GM21723 (cell line): Measurements from ENCODE around the gene NTF3.
"Not testable (repeated sequence)": the region's sequence is repeated elsewhere in the genome, so short reads cannot be mapped to it uniquely, and the experiment has no call there.

Experiments used
- ATAC-seq: cut with Tn5 transposase; IDR thresholded peaks from one replicate; pipeline ENCODE4 v1.9.1; 2021; ENCODE audit warnings: mild to moderate bottlenecking, moderate library complexity; ENCODE audit not compliant: unreplicated experiment

NTF3 gene

GRCh38 chr12:5524769-5525436 is 93.0 kb downstream of the NTF3 start:
- no peak for ATAC-seq

GRCh38 chr12:5525783-5526367 is 94.0 kb downstream of the NTF3 start:
- no peak for ATAC-seq

- no peak for ATAC-seq
Observed at GRCh38 chr12:5533368-5533767, 101.5 kb downstream of the NTF3 start.

- no peak for ATAC-seq
Observed at GRCh38 chr12:5534426-5535199, 102.7 kb downstream of the NTF3 start.

GRCh38 chr12:5535541-5535940 is 103.6 kb downstream of the NTF3 start:
- ATAC-seq = no peak

- ATAC-seq = not testable (repeated sequence)
Observed at GRCh38 chr12:5537026-5537615, 105.2 kb downstream of the NTF3 start.

GRCh38 chr12:5537771-5538170 is 105.9 kb downstream of the NTF3 start:
- ATAC-seq = no peak
